HG02840 (cell line): ENCODE results near the gene NR6A1.
"Not testable (repeated sequence)": the region's sequence is repeated elsewhere in the genome, so short reads cannot be mapped to it uniquely, and the experiment has no call there.

Experiments used
- ATAC-seq: cut with Tn5 transposase; IDR thresholded peaks from one replicate; pipeline ENCODE4 v1.9.1; 2021; ENCODE audit warnings: mild to moderate bottlenecking, moderate library complexity, moderate number of reproducible peaks; ENCODE audit not compliant: unreplicated experiment, low FRiP score

NR6A1 gene

GRCh38 chr9:124779368-124780059 lies 8.4 kb upstream of the NR6A1 start:
- ATAC-seq: no peak

- ATAC-seq: no peak
Measured at GRCh38 chr9:124778575-124779367, 7.7 kb upstream of the NR6A1 start.

GRCh38 chr9:124776954-124777648 lies 6.0 kb upstream of the NR6A1 start, which contains the start of gene OLFML2A:
OLFML2A (plus strand) TSS chr9:124777133; CDS start chr9:124777271, 138 bp downstream.
- no peak for ATAC-seq

- no peak for ATAC-seq
Measured at GRCh38 chr9:124776618-124776953, 5.5 kb upstream of the NR6A1 start.

- ATAC-seq: no peak
Measured at GRCh38 chr9:124774129-124774978, 3.2 kb upstream of the NR6A1 start.

- ATAC-seq: no peak
Measured at GRCh38 chr9:124773473-124774128, 2.5 kb upstream of the NR6A1 start.

- not testable (repeated sequence) for ATAC-seq
Measured at GRCh38 chr9:124772877-124773276, 1.8 kb upstream of the NR6A1 start.

- ATAC-seq: no peak
Measured at GRCh38 chr9:124771867-124772679, 962 bp upstream of the NR6A1 start.

- ATAC-seq: no peak
Measured at GRCh38 chr9:124770359-124771020, 621 bp downstream of the NR6A1 start.

- no peak for ATAC-seq
Measured at GRCh38 chr9:124769549-124770358, 1.4 kb downstream of the NR6A1 start.

GRCh38 chr9:124768750-124769548 lies 2.2 kb downstream of the NR6A1 start:
- ATAC-seq: no peak

- no peak for ATAC-seq
Measured at GRCh38 chr9:124768334-124768733, 2.8 kb downstream of the NR6A1 start.

GRCh38 chr9:124767821-124768220 lies 3.3 kb downstream of the NR6A1 start:
- ATAC-seq: no peak

- ATAC-seq: no peak
Measured at GRCh38 chr9:124766815-124767554, 4.1 kb downstream of the NR6A1 start.

- ATAC-seq: no peak
Measured at GRCh38 chr9:124766326-124766725, 4.8 kb downstream of the NR6A1 start.

- ATAC-seq: no peak
Measured at GRCh38 chr9:124765439-124765835, 5.7 kb downstream of the NR6A1 start.
